Stimulated activated CD8-positive, alpha-beta memory T cell treated with anti-CD3 and anti-CD28 coated beads, Interleukin-4, amount 100 ng/mL, for 4 hours (primary cell): ENCODE measurements around the gene MSGN1.

Experiments
- DNase-seq, 2 donors: peaks; one replicate each; pipeline ENCODE4 v3.0.0-alpha.2; 2020; ENCODE audit warnings: low read depth in 2 of 2, low spot score in 1 of 2

MSGN1 gene

DNA sequence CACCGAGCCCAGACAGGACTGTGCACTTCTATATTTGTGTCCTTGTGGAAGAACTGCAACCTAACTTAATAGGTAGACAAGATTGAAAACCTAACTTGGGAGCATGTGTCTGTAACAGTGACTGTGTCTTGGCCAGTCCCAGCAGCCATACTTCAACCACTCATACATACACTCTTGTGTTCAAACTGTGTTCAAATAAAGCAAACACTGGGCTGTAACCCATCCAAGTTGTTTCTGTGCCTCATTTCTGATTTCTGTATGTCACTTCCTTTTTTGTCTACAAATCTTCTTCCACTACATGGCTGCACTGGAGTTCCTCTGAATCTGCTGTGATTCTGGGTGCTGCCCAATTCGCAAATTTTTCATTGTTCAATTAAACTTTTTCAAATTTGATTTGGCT is 31.0 kb downstream of the MSGN1 start:
- DNase-seq = no peak

GRCh38 chr2:17849275-17849674 is 33.0 kb downstream of the MSGN1 start:
- DNase-seq = no peak

DNA sequence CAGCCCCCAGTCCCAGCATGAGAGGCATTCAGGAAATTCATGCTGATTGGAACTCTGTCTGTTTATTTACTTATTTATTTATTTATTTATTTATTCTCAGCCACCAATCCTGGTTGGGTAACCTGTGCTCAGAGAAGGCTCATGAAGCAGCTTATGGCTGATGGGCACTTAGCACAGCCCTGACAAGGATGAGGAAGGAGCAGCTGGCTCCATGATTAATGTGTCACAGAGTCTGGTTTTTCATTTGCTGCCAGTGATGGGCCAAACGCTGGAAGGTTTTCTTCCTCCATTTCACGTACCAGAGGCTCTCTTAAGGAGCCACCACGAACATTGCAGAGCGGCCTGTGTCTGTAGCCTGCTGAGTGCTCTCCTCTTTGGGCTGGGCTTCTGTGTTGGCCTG is 33.9 kb downstream of the MSGN1 start:
- no peak for DNase-seq

GRCh38 chr2:17851731-17852585 is 35.7 kb downstream of the MSGN1 start:
- no peak for DNase-seq

GRCh38 chr2:17853799-17854198 is 37.5 kb downstream of the MSGN1 start:
- no peak for DNase-seq

- DNase-seq = no peak
These were observed 40.8 kb downstream of the MSGN1 start for GRCh38 chr2:17857021-17857420.

GRCh38 chr2:17858064-17858463 is 41.8 kb downstream of the MSGN1 start:
- no peak for DNase-seq

- no peak for DNase-seq
These were observed 47.3 kb downstream of the MSGN1 start for GRCh38 chr2:17863539-17863938.

DNA sequence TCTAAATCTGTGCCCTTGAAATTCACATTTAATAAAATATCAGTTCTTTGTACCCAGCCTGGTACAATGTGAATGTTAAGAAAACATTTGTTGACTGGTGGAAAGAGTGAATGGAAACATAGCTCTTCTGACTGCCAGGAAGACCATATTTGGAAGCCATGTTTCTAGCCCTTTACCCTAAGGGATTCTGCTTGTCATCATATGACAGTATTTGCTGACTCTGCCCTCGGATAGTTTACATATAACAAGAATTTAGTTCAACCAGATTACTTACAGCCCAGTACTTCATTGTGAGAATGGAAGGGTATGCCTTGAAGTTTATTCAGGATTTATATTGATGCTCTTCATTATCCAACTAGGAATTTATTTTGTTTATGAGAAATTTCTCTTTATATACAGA is 48.4 kb downstream of the MSGN1 start:
- DNase-seq = no peak

DNA sequence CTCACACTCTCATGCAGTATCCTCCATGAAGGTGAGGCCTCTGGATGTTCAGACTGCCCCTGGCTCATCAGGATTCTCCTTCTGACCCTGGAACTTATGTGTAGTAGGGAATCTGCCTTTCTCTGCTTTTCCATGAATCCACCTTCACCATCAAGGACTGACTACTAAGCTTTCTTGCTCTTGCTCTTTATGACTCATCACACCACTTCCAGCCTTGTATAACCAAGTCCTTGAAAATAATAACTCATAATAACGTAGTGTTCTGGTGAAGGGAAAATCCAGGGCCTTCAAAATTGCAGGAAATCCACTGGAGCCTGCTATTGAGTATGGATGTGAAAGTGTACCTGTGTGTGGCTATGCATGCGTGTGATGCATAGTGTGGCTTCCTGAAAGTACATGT is 50.9 kb downstream of the MSGN1 start:
- no peak for DNase-seq
